Activated CD4-positive, alpha-beta T cell treated with anti-CD3 and anti-CD28 coated beads for 48 hours (primary cell): ENCODE results near the gene CEACAM5.
"Not testable (repeated sequence)": the region's sequence is repeated elsewhere in the genome, so short reads cannot be mapped to it uniquely, and the experiment has no call there.

Experiments
- DNase-seq: peaks from one replicate; pipeline ENCODE4 v3.0.0-alpha.2; 2020

CEACAM5 gene

GRCh38 chr19:41700381-41701195 is 7.8 kb upstream of the CEACAM5 start:
- no peak for DNase-seq

GRCh38 chr19:41701401-41702075 is 6.9 kb upstream of the CEACAM5 start:
- peak; percentile 42 for DNase-seq

- no peak for DNase-seq
Measured at GRCh38 chr19:41702171-41702651, 6.2 kb upstream of the CEACAM5 start.

- DNase-seq, result no peak
Measured at GRCh38 chr19:41703602-41704293, 4.7 kb upstream of the CEACAM5 start.

- DNase-seq, result peak; percentile 53
Measured at GRCh38 chr19:41705393-41706174, 2.8 kb upstream of the CEACAM5 start.

GRCh38 chr19:41706741-41707501 is 1.5 kb upstream of the CEACAM5 start:
- peak; percentile 79 for DNase-seq

- DNase-seq, result no peak
Measured at GRCh38 chr19:41707502-41707812, 969 bp upstream of the CEACAM5 start.

GRCh38 chr19:41707871-41708371 is 505 bp upstream of the CEACAM5 start:
- DNase-seq, result no peak

- DNase-seq, result not testable (repeated sequence)
Measured at GRCh38 chr19:41709516-41709915, 1.1 kb downstream of the CEACAM5 start.

GRCh38 chr19:41709951-41710645 is 1.7 kb downstream of the CEACAM5 start:
- DNase-seq, result no peak

GRCh38 chr19:41711376-41712261 is 3.2 kb downstream of the CEACAM5 start:
- no peak for DNase-seq

GRCh38 chr19:41714598-41714997 is 6.2 kb downstream of the CEACAM5 start:
- no peak for DNase-seq

GRCh38 chr19:41718761-41719160 is 10.3 kb downstream of the CEACAM5 start:
- no peak for DNase-seq

GRCh38 chr19:41720103-41720502 is 11.7 kb downstream of the CEACAM5 start:
- no peak for DNase-seq

- no peak for DNase-seq
Measured at GRCh38 chr19:41726493-41726892, 18.1 kb downstream of the CEACAM5 start.

GRCh38 chr19:41734156-41734555 is 25.7 kb downstream of the CEACAM5 start:
- DNase-seq, result no peak

- DNase-seq, result no peak
Measured at GRCh38 chr19:41734585-41734984, 26.2 kb downstream of the CEACAM5 start.

GRCh38 chr19:41735071-41735600 is 26.7 kb downstream of the CEACAM5 start:
- no peak for DNase-seq

GRCh38 chr19:41739361-41739760 is 30.9 kb downstream of the CEACAM5 start:
- DNase-seq, result no peak
